H1 (cell line): ENCODE data around the gene PCNP.

Experiments used
- SIN3A ChIP-seq, 2 experiments: IDR thresholded peaks in 1 of 2; conservative IDR thresholded peaks in 1 of 2; 2 replicates each; pipeline ENCODE4 v1.6.1; 2011 to 2012; ENCODE audit warnings: low read length in 2 of 2, improper control_type of control experiment in 1 of 2, low read depth in 1 of 2, mild to moderate bottlenecking in 1 of 2
- YY1 ChIP-seq: IDR thresholded peaks from 2 replicates; pipeline ENCODE4 v1.6.1; 2011; ENCODE audit warnings: low read depth, mild to moderate bottlenecking, low read length

DNA sequence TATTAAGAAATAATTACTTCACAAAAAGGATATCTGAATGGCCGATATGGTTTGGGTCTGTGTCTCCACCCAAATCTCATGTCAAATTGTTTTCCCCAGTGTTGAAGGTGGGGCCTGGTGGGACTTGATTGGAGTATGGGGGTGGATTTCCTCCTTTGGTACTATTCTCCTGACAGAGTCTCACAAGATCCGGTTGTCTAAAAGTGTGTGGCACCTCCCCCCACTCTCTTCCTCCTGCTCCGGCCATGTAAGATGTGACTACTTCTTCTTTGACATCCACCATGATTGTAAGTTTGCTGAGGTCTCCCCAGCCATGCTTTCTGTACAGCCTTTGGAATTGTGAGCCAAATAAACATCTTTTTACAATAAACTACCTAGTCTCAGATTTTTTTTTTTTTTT is 68.5 kb downstream of the PCNP start:
- no peak for TF ChIP-seq YY1
- no peak for TF ChIP-seq SIN3A (conservative IDR thresholded peaks at IDR 0.05 in 1 of 2, IDR thresholded peaks at IDR 0.05 in 1 of 2; ENCODE audit: low read depth in 1 of 2, low read length in 2 of 2)
